ENCODE measurements around the gene HMGN3.
"Not testable (repeated sequence)": the region's sequence is repeated elsewhere in the genome, so short reads cannot be mapped to it uniquely, and the experiment has no call there.

The HMGN3 gene

DNA sequence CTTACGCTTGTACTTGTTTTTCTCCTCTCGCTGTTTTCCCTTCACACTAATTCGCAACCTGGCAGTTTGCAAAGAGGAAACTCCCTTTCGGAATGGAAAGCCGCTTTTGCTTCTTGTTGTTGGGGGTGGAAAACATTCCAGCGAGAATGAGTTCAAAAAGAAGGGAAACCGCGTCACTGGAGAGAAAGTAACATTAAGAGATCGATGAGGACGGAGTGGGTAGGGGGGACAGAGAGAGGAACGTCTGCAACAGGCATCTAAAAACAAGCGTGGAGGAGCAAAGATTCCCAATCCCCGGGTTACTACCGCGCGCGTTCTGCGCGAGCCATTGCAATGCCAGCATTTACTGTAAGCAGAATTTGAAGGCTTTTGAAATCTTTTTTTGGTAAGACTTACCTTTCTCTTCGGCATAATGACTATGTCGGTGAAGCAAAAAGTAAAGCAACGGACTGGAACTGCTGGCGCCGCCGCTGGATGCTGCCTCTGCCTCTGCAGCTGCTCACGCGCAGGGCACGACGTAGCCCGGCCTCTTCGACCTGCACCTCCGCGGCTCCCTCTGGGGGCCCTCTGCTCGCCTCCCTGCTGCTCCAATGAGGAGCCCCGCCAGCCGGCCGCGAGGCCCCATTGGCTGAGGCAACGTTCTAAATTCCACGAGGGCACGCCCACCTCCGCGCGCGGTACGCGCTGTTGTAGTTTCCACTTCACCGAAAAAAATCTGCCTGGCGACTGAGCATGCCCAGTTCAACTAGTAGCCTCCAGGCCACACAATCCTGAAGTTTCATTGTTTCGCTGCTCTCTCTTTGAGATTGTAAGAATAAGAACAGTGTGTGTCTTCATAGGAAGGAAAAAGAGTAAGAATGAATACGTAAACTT is at the start of gene HMGN3:
Gene HMGN3 (minus strand): TSS at position 533 of the 873 bp plus-strand sequence.
- DNase-seq (ENCODE audit: low read depth, low spot score) = peak; percentile 61

- no peak for DNase-seq (ENCODE audit: low read depth, low spot score)
Measured at GRCh38 chr6:79280756-79281155, 46.3 kb upstream of the HMGN3 start.

DNA sequence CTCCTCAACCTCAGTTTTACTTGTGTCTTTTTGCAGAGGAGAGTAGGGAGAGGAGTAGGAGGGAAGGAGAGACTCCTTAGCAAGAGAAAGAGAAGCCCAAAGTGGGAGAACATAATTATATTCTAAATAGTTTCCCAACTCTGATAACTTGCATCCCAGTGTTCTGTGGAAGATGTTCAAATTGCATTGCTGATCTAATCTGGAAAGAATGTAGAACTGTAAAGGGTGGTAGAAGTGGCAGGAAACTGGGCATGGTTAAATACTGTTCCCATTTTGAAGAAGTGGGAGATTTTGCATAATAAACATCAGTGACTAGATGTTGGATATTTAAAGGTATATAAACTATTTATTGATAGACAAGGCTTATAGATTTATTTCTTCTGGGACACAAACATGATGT is 42.6 kb upstream of the HMGN3 start:
- no peak for DNase-seq (ENCODE audit: low read depth, low spot score)

DNA sequence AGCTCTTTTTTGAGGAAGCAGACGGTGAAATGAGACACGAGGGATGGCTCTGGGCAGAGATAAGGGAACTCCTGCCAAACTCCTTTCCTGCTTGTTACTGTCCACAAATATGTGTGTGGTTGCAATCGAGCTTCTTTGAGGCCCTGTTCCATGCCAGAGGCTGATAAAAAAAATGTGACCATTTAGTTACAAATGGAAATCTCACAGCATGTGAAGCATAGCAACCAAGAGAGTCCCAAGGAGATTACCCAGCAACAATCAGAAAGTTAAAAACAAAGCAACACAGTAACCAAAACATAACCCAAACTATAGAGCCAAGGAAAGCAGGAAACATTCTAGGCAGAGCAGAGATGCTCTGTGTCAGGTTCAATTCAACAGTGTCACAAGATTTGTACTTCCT is 35.4 kb upstream of the HMGN3 start:
- DNase-seq (ENCODE audit: low read depth, low spot score) = no peak

DNA sequence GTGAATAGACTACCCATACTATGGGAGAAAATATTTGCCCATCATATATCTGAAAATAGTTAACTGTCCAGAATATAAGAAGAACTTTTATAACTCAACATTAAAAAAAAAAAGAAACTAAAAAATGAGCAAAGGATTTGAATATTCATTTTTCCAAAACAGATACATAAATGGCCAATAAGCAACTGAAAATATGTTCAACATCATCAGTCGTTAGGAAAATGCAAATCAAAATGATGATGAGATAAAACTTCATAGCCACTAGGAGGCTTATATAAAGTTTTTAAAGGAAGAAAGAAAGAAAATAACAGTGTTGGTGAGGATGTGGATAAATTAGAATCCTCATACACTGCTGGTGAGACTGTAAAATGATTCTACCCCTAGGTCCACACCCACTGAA is 32.6 kb upstream of the HMGN3 start:
- no peak for DNase-seq (ENCODE audit: low read depth, low spot score)

- DNase-seq (ENCODE audit: low read depth, low spot score) = no peak
Measured at GRCh38 chr6:79266051-79266450, 31.6 kb upstream of the HMGN3 start.

GRCh38 chr6:79263359-79263758 is 28.9 kb upstream of the HMGN3 start:
- DNase-seq (ENCODE audit: low read depth, low spot score) = no peak

- no peak for DNase-seq (ENCODE audit: low read depth, low spot score)
Measured at GRCh38 chr6:79261666-79262065, 27.2 kb upstream of the HMGN3 start.

- DNase-seq (ENCODE audit: low read depth, low spot score) = no peak
Measured at GRCh38 chr6:79260772-79261171, 26.3 kb upstream of the HMGN3 start.

DNA sequence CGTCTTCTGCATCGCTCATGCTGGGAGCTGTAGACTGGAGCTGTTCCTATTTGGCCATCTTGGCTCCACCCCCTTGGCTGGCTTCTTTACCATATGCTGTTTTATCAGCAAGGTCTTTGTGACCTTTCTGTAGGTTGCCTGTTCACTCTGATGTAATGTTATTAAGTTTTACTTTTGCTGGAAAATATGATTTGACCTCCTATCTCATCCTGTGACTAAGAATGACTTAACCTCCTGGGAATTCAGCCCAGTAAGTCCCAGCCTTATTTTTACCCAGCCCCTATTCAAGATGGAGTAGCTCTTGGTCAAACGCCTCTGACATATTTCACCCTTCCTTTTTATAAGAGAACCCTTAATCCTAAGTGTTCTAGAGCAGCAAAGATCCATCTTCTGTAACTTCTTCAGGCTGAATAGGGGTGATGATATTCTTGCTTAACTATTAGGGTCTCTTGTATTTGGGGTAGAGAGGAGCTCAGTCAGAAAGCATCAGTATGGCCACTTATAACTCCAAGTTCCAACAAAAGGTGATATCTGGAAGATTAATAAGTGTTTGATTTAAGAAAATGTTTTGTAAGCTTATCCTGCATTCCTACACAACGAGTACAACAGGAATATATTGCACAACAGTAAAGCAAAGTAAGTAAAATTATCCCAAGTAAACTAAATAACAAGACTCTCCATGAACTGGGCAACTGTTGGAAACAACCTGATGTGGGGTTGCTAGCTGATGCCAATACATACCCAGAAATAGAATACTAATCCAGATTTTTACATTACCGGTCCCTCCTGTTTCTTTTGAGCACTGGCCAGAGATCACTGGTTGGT is 23.1 kb upstream of the HMGN3 start:
- DNase-seq (ENCODE audit: low read depth, low spot score) = no peak

GRCh38 chr6:79256770-79257169 is 22.3 kb upstream of the HMGN3 start:
- DNase-seq (ENCODE audit: low read depth, low spot score) = not testable (repeated sequence)

GRCh38 chr6:79255086-79255485 is 20.6 kb upstream of the HMGN3 start:
- not testable (repeated sequence) for DNase-seq (ENCODE audit: low read depth, low spot score)

- DNase-seq (ENCODE audit: low read depth, low spot score) = no peak
Measured at GRCh38 chr6:79250559-79250958, 16.1 kb upstream of the HMGN3 start.

DNA sequence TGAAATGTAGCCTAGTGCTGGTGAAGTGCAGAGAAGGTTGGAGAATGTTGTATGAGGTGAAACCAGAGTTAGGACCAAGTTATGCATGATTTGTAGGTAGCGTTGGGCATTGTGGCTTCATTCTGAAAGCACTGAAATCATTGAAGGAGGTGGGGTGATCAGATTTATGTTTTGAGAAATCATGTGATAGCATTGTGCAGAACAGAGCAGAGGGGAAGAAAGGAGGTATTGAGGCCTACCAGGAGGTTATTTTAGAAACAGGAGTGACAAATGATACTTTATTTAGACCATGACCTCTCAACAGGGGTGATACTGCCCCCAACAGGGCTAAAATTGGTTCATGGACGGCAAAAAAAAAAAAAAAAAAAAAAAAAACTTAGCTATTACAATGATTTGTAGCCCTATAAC is 15.6 kb upstream of the HMGN3 start:
- no peak for DNase-seq (ENCODE audit: low read depth, low spot score)

DNA sequence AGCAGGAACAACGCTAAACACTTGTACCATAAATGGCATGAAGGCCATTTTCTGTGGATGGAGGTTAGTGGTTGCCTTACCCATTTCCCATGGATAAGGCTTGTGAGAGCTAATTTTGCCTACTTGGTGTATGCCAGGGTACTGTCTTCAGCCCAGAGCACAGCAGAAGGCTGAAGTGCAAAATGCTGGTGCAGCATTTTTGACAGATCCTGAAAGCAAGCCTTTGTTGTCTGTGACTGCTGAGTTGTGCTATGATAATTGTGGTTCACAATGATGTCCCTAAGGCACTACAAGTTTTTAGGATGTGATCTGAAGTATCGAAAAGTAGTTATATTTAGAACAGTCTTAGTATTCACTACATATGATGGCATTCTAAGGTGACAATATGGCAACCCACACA is 14.7 kb upstream of the HMGN3 start:
- DNase-seq (ENCODE audit: low read depth, low spot score) = no peak

DNA sequence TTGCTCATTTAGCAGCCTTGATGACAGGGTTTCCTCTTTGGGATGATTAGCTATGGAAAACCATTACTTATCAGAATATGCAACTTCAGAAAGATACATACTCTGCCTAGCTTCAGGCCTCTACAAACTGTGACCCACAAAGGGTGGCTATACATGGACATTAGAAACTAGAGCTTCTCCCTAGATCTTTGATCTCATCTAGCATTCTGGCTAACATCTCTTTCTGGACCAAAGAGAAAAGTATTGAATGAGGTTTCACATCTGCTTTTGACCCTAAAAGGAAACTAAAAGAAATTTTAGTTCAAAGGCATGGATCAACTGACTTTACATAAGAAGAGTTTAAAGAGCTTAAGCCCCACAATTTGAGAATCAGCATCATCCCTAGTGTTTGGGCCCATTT is 12.4 kb upstream of the HMGN3 start:
- no peak for DNase-seq (ENCODE audit: low read depth, low spot score)

GRCh38 chr6:79241228-79241627 is 6.7 kb upstream of the HMGN3 start:
- DNase-seq (ENCODE audit: low read depth, low spot score) = no peak

DNA sequence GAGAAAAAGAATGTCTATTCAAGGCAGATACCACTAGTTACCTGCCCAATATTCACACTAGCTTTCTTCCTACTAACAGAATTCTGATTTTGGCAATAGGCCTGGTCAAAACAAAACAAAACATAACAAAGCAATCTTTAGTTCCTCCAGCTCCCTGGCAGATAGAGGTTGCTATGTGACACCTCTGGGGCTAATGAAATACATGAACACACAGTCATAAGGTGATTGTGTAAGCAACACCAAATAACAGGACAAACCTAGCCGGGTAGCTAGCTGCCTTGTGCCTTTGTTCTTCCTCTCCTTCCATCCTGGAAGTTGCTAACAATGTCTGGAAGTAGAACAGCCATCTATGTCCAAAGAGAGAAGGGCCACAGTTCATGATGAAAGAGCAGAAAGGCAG is 6.0 kb upstream of the HMGN3 start:
- DNase-seq (ENCODE audit: low read depth, low spot score) = no peak

- no peak for DNase-seq (ENCODE audit: low read depth, low spot score)
Measured at GRCh38 chr6:79239536-79240168, 5.2 kb upstream of the HMGN3 start.

- no peak for DNase-seq (ENCODE audit: low read depth, low spot score)
Measured at GRCh38 chr6:79238919-79239318, 4.4 kb upstream of the HMGN3 start.

DNA sequence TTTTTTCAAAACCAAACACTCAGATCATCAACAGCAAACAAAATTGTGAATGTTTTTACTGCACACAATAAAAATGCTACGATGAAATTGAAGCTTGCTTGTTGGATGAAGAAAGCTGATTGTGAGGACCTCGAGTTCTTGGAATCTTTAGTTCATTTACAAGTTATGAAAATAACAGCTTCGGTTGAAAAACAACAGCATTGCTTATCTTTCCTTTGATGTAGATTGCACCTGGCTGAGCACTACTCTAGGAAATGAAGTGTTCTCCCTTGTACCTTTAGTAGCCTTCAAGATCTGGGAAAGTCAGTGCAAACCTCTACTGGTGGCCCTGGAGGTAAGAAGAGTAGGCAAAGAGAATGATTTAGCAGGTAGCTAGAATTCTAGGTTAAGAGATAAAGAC is 2.2 kb upstream of the HMGN3 start:
- no peak for DNase-seq (ENCODE audit: low read depth, low spot score)

GRCh38 chr6:79233611-79234149 is 802 bp downstream of the HMGN3 start:
- DNase-seq (ENCODE audit: low read depth, low spot score) = peak; percentile 52
